GM12874 (cell line): ENCODE data around the gene SYTL3.

Experiments
- CTCF ChIP-seq: IDR thresholded peaks from 2 replicates; pipeline ENCODE4 v1.5.1; 2011; ENCODE audit warnings: low read depth, mild to moderate bottlenecking, control low read depth, low read length, moderate library complexity; ENCODE audit not compliant: insufficient read depth

Gene SYTL3

DNA sequence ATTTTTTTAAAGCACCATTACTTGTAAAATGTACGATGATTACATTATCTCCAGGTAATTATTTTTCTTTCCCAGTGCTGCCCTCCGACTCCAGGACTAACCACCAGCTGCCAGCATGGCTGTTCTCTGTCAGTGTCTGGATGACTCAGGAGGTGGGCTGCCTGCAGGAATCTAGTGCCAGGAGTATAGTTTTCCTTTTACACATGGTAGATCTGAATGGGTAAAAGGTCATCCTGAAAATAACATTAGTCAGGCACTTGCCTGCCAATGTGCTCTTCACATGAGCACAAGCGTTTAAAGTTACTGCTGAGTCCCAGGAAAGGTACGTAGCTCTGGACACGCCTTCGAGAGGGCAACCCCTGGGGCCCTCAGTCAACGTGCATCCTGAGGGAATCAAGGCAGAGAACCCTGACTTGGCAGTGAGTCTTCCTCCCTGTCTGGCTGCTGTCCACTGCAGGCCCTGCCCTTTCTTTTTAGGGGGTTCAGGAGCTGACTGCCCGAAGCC is 7.7 kb upstream of the SYTL3 start:
- TF ChIP-seq CTCF: no peak

DNA sequence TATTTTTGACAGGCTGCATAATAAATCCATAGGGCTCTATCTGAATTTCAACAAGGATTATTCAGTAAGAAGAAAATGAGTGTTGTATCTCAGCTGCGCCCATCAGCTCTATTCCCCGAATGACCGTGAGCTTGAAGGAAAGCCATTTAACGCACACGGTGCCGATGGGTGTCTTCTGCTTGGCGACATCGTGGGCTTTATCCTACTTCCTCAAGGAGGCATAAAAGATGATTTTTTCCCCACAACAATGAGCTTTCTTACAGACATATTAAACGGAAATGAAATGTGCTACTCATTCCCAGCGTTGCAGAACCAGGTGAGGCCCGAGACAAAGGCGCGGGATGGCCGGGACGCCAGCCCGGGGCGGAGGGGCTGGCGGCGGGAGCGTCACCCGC is 6.0 kb upstream of the SYTL3 start:
- no peak for TF ChIP-seq CTCF

DNA sequence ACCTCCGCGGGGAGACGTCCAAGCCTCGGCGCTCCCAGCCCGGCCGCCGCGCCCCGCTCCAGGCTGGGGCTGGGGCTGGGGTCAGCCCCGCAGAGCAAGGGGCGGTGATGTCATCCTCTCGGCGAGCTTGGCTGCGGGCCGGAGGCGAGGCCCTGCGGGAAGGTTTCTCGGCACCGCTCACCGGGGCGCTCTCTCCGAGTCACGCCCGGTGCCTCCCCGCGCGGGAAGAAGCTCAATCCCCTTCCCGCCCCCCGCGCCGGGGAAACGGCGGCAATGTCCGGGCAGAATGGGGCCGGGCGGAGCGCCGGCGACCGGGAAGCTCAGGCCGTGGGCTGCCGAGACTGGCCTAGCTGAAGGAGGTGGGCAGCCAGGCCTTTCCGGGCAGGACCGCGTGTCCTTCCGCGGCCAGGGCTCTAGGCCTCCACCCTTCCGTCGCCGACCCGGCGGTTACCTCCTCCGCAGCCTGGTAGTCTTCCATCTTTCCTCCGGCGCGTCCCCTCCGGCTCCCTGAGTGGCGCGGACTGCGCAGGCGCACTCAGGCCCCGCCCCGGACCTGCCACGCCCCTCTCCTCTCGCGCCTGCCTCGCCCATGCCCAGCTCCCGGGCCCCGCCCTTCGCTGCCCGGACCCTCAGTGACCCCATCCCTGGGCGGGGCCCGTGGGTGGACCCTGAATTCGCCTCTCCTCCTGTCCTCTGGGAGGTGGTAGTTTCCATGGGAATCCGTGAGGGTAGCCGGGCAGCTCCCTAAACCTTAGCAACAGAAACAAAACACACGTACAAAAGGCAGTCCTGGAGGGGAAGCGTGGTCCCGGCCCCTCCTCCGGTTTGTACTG is 5.4 kb upstream of the SYTL3 start, which contains the start of gene DYNLT1:
Gene DYNLT1, minus strand, starts transcription at position 513 of the 833 bp plus-strand sequence. Its CDS starts 35 bp downstream, at position 478.
- TF ChIP-seq CTCF: no peak

GRCh38 chr6:158645064-158646022 is 4.5 kb upstream of the SYTL3 start:
- TF ChIP-seq CTCF: no peak

GRCh38 chr6:158646023-158646910 is 3.6 kb upstream of the SYTL3 start:
- TF ChIP-seq CTCF: no peak

DNA sequence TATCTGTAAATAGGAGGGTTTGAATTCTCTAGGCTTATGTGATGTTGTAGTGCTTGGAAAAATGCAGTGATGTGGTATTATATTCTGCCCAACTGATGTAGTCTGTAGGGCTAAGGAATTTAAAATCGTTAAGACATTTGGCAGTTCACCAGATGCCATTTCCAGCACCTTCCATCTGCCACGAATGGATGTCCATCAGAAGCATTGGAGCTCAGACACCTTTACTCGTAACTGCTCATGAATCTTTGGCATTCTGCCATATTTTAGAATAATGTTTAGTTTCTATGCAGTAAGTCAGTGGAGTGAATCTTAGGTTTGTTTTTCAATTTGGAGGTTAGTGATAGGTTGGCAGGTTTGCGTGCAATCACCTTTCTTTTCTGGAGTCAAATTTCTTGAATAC is 2.4 kb upstream of the SYTL3 start:
- no peak for TF ChIP-seq CTCF
